Measurements from ENCODE around the gene SMPX.

DNA sequence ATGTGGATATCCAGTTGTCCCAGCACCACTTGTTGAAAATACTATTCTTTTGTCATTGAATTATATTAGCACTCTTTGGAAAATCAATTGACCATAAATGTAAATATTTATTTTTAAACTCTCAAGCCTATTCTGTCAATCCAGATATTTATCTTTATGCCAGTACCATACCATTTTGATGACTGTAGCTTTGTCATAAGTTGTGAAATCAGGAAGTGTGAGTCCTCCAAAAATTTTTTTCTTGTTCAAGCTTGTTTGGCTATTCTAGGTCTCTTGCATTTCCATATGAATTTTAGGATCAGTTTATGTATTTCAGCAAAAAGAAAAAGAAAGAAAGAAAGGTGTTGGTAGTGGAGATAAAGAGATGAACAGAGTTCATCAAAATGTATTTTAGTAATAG lies 8.2 kb upstream of the SMPX start:
- TF ChIP-seq POLR2AphosphoS5 (IDR thresholded peaks at IDR 0.05; ENCODE audit: borderline replicate concordance, low read depth, low read length) (no peak), EZH2 (IDR thresholded peaks at IDR 0.05) (no peak), FOXP2 (optimal IDR thresholded peaks at IDR 0.05; ENCODE audit: control extremely low read depth, extremely low read length, insufficient read depth) (no peak)
